ENCODE data around the gene ZNF672. TPM values are rescaled to one million over a fixed set of nuclear protein-coding genes. Genes with fewer than 3 reads are reported as not detected.

Gene ZNF672
- total RNA-seq, 1 experiment from 2014 or later, result 35.8 TPM

GRCh38 chr1:248850536-248851251 is 12.7 kb downstream of the ZNF672 start:
- Mint-ChIP-seq H3K4me3 (ENCODE audit: unreplicated experiment) (no peak overlapping the region), H3K27me3 (ENCODE audit: insufficient read depth, unreplicated experiment) (no peaks in the 10 kb centered on the region), H3K9me3 (ENCODE audit: unreplicated experiment) (no peaks in the 10 kb centered on the region), H3K36me3 (ENCODE audit: insufficient read depth, unreplicated experiment) (peaks cover 39% of the 10 kb centered on the region), H3K4me1 (ENCODE audit: insufficient read depth, unreplicated experiment) (peaks cover 5% of the 10 kb centered on the region), H3K27ac (ENCODE audit: low read depth, unreplicated experiment) (no peak overlapping the region)
- BruUV-seq (replicated peaks), result no TSS peak
- TF ChIP-seq CTCF (IDR thresholded peaks at IDR 0.05; ENCODE audit: unreplicated experiment), result no peak
- ChIA-PET POLR2A (interaction anchor here (0.7 to 5.7 kb wide), 4 partner anchors 11 to 155 kb away, joined by 3 to 55 read pairs (median 4); partner anchors contain the start of gene ZNF672), CTCF (interaction anchor here (0.5 to 2.5 kb wide), 10 partner anchors 9 to 1429 kb away, joined by 3 to 10 read pairs (median 3); partner anchors contain the start of gene ZNF672)
- intact Hi-C loops (cut with micrococcal nuclease), result no loop called here
- no peak for DNase-seq (ENCODE audit: unreplicated experiment)

GRCh38 chr1:248851390-248851789 is 13.4 kb downstream of the ZNF672 start:
- Mint-ChIP-seq H3K36me3 (ENCODE audit: insufficient read depth, unreplicated experiment) (peaks cover 39% of the 10 kb centered on the region), H3K4me1 (ENCODE audit: insufficient read depth, unreplicated experiment) (peaks cover 10% of the 10 kb centered on the region), H3K27me3 (ENCODE audit: insufficient read depth, unreplicated experiment) (no peaks in the 10 kb centered on the region), H3K9me3 (ENCODE audit: unreplicated experiment) (no peaks in the 10 kb centered on the region), H3K27ac (ENCODE audit: low read depth, unreplicated experiment) (no peak overlapping the region), H3K4me3 (ENCODE audit: unreplicated experiment) (no peak overlapping the region)
- ChIA-PET POLR2A (interaction anchor here (0.7 to 5.7 kb wide), 4 partner anchors 11 to 156 kb away, joined by 3 to 55 read pairs (median 4); partner anchors contain the start of gene ZNF672), CTCF (interaction anchor here (0.6 to 2.5 kb wide), 6 partner anchors 10 to 1429 kb away, joined by 3 to 10 read pairs (median 4); partner anchors contain the start of gene ZNF672)
- TF ChIP-seq CTCF (IDR thresholded peaks at IDR 0.05; ENCODE audit: unreplicated experiment), result no peak
- no peak for DNase-seq (ENCODE audit: unreplicated experiment)
- no TSS peak for BruUV-seq (replicated peaks)
- intact Hi-C loops (cut with micrococcal nuclease), result no loop called here

- no TSS peak for BruUV-seq (replicated peaks)
- Mint-ChIP-seq H3K4me1 (ENCODE audit: insufficient read depth, unreplicated experiment) (peaks cover 16% of the 10 kb centered on the region), H3K4me3 (ENCODE audit: unreplicated experiment) (no peak overlapping the region), H3K36me3 (ENCODE audit: insufficient read depth, unreplicated experiment) (peaks cover 32% of the 10 kb centered on the region), H3K27ac (ENCODE audit: low read depth, unreplicated experiment) (no peak overlapping the region), H3K27me3 (ENCODE audit: insufficient read depth, unreplicated experiment) (no peaks in the 10 kb centered on the region), H3K9me3 (ENCODE audit: unreplicated experiment) (no peaks in the 10 kb centered on the region)
- intact Hi-C loops (cut with micrococcal nuclease), result no loop called here
- TF ChIP-seq CTCF (IDR thresholded peaks at IDR 0.05; ENCODE audit: unreplicated experiment), result no peak
- DNase-seq (ENCODE audit: unreplicated experiment), result no peak
- CTCF ChIA-PET, result interaction anchor here (0.6 to 1.6 kb wide), 4 partner anchors 14 to 74 kb away, joined by 3 to 5 read pairs (median 3); no protein-coding TSS in a partner anchor
- POLR2A ChIA-PET, result interaction anchor here (5.7 kb wide), 1 partner anchor 13 kb away, joined by 55 read pairs; the partner anchor contains the start of gene ZNF672
Observed at GRCh38 chr1:248852481-248853405, 14.7 kb downstream of the ZNF672 start.

All from MCF 10A (cell line).